ENCODE measurements around the gene ZKSCAN1.

The ZKSCAN1 gene

DNA sequence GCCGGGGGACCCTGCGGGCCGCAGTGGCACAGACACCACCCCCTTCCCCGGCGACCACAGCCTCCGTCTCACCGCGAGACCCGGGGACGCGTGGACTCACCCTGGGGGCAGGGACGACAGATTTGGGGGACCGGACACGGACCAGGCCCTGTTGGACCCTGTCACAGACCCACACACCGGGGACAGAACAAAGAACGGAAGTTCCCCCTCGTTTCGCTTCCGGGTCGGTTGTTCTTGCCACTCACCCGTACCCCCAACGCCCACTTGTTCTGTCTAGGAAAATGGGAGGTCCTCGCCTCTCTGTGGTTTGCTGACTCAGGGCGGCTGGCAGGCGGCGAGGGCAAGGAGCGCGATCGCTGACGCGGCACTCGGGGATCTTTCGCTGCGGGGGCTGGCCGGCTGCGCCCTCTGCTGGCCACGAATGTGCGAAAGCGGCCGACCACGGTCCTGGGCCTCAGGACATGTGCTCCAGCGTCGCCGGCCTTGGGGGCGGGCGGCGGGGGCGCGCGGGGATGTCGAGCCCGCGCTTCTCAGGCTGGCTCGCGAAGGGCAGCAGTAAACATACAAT lies 66.2 kb downstream of the ZKSCAN1 start, which contains the start of gene ZNF3:
TSS of gene ZNF3 (minus strand) at position 189 of the 568 bp plus-strand sequence. CDS start 4,366 bp downstream, outside the sequence.
- DNase-seq = peak; percentile 99

DNA sequence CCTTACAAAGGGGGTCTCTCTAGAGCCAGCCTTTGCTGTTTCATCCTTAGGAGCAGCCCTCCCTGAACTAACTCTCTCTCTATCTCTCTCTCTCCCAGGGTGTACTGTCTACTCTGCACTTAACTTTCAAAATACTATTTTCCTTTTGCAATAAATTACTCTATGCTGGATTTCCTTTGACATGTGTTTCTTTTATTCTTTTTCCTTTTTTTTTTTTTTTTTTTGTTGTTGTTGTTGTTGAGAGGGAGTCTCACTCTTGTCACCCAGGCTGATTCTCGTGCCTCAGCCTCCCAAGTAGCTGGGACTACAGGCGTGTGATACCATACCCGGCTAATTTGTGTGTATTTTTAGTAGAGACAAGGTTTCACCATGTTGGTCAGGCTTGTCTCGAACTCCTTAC lies 67.6 kb downstream of the ZKSCAN1 start:
- no peak for DNase-seq

DNA sequence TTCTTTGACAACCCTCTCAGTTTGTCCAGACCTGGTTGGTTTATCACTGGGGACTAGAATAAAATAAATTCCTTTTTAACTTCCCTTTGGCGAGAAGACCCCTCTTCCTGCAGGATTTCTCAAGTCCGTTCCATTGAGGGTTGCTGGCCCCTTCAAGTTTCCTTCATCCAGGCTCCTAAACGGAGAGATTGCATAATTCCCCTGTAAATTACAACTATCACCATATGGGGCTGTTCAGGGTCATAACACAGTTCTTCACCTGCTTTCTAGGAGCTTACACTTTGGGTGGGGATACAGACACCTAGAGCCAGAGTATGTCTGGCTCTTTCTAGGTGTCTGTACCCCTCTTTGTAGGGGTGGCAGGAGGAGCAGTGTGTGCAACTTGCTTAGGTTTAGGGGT lies 70.1 kb downstream of the ZKSCAN1 start:
- DNase-seq = no peak

DNA sequence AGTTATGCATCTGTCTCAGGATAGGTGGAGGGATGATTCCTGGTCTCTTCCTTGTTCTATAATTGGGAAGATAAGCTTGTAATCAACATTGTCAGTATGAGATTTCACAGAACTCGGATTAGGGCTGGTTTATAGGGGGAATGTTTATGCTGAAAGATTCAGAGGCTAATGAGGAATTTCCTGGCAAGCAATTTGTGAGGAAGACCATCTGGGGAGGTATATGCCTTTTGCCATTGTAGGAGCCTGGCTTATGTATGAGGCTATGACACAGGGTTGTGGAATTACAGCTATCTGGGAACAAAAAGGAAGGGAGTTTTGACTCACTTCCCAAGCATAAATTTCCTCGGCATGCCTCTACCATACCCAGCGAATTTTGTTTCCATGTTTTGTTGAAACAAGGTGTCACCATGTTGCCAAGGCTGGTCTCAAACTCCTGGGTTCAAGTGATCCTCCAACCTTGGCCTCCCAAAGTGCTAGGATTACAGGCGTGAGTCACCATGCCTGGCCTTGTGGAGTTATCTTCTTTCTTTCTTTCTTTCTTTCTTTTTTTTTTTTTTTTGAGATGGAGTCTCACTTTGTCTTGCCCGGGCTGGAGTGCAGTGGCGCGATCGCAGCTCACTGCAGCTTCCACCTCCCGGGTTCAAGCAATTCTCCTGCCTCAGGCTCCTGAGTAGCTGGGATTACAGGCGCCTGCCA lies 71.8 kb downstream of the ZKSCAN1 start:
- peak; percentile 97 for DNase-seq

DNA sequence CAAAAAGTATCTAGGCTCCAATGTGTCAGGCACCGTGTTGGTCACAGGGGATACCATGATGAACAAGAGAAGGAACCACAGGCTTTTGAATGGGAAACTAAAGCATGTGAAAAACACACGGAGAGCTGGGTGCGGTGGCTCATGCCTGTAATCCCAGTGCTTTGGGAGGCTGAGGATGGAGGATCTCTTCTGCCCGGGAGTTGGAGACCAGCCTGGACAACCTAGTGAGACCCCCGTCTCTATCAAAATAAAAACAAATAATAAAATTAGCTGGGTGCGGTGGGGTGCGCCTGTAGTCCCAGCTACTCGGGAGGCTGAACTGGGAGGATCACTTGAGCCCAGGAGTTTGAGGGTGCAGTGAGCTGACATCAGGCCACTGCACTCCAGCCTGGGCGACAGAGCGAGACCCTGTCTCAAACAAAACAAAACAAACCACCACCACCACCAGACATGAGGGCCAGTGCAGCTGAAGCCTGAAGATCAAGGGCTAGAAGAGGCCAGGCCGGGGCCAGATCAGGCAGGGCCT lies 72.8 kb downstream of the ZKSCAN1 start:
- DNase-seq = no peak

DNA sequence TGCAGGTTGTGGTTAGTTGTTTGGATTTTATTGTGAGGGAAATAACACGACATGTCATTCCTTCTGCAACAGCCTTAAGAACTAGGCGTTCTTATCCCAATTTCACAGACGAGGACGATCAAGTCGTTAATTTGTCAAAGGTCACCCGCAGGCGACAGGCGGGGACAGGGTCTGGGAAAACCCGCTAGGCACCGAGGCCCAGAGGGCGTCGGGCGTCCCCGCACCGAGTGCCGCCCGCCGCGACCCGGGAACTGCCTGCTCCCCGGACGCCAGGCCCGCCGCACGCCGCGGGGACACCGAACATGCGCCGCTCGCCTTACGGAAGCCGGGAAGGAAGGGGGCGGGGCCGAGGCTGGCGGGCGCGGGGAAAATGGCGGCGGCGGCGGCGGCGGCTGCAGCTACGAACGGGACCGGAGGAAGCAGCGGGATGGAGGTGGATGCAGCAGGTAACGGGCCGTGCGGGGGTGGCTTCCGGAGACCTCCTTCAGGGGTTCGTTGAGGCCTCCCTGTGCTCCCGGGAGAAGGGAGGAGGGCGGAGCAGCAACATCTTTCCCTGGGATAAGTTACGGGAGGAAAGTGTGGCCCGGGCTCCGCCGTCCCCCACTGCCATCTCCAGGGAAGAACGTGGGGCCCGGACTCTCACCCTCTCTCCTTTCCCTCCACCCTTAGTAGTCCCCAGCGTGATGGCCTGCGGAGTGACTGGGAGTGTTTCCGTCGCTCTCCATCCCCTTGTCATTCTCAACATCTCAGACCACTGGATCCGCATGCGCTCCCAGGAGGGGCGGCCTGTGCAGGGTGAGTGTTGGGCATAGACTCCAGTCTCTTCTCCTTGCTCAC lies 73.4 kb downstream of the ZKSCAN1 start, which contains the start of gene COPS6:
TSS of gene COPS6 (plus strand) at position 349 of the 837 bp plus-strand sequence. CDS start at position 371, 22 bp downstream.
- peak; percentile 85 for DNase-seq

DNA sequence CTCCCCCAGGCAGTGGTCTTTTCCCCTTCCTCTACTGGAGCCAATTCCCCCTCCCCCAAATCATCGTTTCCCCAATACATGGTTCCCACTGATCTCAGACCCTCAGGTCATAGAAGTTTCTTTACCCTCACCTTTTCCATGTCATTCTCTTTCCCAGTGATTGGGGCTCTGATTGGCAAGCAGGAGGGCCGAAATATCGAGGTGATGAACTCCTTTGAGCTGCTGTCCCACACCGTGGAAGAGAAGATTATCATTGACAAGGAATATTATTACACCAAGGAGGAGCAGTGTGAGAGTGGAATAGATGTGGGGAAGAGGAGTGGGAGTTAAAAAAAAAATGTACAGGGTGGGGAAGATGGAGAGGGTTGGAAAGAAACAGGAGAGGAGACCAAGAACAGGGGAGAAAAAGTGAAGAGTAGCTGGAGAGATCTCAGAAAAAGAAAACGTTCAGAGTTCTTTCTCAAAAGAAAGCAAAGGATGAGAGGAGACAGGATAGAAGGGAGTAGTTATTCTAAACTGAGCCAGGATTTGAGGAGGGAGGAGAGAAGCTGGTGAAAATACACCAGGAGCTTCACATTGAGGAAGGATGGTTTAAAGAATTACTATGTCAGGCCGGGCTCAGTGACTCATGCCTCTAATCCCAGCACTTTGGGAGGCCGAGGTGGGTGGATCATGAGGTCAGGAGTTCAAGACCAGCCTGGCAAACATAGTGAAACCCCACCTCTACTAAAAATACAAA lies 74.2 kb downstream of the ZKSCAN1 start:
- no peak for DNase-seq

DNA sequence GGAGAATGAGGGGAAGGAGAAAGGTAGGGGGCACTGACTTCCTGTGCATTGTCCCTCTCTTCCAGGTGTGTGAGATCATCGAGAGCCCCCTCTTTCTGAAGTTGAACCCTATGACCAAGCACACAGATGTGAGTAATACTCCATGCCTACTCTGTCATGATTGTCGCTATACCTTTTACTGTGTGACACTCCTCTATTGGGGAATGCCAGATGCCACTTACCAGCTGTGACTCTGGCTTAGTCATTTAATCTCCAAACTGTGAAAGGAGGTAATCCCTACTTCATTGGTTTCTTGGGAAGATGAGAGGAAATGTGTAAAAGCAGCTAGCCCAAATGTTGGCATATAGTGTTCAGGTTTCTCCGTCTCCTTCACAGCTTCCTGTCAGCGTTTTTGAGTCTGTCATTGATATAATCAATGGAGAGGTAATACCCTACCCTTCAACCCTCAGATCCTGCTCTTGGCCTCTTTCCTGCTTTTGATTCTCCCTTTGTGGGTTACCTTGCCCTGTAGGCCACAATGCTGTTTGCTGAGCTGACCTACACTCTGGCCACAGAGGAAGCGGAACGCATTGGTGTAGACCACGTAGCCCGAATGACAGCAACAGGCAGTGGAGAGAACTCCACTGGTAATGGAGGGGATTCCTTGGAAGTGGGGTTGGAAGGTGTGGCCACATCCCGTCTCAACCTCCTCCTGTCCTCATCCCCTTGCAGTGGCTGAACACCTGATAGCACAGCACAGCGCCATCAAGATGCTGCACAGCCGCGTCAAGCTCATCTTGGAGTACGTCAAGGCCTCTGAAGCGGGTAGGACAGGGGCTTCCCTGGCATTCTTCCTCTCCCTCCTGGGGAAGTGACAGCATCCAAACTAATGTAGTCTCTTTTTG lies 75.4 kb downstream of the ZKSCAN1 start:
- DNase-seq = no peak
